ENCODE data around the gene SMCO2.

SMCO2 gene

GRCh38 chr12:27451036-27451825 lies 4.7 kb downstream of the SMCO2 start:
- DNase-seq (ENCODE audit: insufficient read length, low spot score), result no peak
- FAIRE-seq, result no peak

- no peak for DNase-seq (ENCODE audit: insufficient read length, low spot score)
- no peak for FAIRE-seq
Observed at GRCh38 chr12:27453421-27453820, 6.9 kb downstream of the SMCO2 start.

DNA sequence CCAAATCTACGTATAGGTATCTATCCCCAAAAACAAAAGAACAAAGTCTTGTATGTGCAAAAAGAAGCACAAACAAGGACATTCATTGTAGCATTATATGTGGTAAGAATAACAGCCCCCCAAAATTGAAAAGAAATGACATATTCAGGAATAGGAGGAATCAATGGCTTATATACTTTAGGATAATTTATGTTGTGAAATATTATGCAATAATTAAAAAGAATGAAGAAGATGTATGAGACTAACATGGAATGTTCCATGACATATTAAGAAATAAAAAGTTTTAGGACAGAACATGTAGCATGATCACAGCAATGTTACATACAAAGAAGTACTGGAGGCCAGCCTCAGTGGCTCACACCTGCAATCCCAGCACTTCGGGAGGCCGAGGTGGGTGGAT lies 9.1 kb downstream of the SMCO2 start:
- DNase-seq (ENCODE audit: insufficient read length, low spot score) (no peak), FAIRE-seq (no peak)

DNA sequence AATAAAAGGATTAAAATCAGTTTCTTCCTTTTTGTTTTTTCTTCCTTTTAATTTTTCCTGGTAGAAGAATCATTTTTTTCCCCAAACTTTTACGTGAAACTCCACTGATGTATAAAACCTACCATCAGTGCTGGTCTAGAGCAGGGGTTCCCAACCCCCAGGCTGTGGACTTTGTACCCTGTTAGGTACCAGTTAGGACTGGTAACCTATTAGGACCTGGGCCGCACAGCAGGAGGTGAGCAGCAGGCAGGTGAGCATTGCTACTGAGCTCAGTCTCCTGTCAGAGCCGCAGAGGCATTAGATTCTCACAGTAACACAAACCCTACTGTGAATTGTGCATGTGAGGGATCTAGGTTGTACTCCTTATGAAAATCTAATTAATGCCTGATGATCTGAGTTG lies 10.1 kb downstream of the SMCO2 start:
- FAIRE-seq, result no peak
- no peak for DNase-seq (ENCODE audit: insufficient read length, low spot score)

DNA sequence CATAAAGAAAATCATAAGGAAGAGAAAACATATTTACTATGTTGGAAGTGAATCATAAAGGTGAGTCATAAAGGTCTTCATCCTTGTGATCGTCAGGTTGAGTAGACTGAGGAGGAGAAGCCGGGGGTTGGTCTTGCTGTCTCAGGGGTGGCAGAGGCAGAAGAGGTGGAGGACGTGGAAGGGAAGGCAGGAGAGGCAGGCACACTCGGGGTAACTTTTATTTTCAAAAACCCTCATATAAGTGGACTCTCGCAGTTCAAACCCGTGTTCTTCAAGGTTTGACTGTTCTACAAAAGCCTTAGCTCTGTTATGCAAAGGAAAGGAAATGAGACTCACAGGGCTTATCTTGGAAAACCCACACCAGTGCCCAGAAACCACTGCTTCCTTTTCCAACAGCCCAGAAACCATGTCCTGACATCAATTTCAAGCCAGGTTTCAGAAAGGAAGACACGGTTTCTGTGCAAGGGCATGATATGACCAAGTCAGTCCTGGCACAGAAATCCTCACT lies 14.0 kb downstream of the SMCO2 start:
- FAIRE-seq, result peak; percentile 39
- no peak for DNase-seq (ENCODE audit: insufficient read length, low spot score)

DNA sequence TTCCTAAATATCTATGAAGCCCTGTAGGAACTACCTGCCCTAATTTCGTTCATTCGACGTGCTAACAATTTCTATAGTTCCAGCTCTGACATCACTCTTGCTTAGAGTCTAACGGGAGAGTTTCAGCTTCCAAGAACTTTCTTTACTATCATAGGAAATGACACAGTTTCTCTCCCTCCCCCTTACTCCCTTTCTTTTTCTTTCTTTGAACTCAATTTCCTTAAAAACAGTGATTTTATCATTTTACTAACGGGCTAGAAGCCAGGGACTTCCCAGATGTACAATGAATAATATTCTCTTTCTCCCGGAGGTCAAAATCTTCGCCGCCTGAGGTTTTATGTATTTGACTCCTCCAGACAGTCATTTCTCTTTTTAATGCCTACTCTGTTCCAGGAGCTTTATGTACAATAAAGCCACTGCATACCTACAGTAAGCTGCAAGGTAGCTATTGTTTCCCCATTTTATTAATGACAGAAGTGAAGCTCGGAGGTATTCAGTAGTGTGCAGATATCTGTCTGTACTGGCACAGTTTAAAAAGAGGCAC lies 15.7 kb downstream of the SMCO2 start:
- FAIRE-seq (no peak), DNase-seq (ENCODE audit: insufficient read length, low spot score) (no peak)

- FAIRE-seq, result no peak
- no peak for DNase-seq (ENCODE audit: insufficient read length, low spot score)
Observed at GRCh38 chr12:27462851-27463250, 16.3 kb downstream of the SMCO2 start.

DNA sequence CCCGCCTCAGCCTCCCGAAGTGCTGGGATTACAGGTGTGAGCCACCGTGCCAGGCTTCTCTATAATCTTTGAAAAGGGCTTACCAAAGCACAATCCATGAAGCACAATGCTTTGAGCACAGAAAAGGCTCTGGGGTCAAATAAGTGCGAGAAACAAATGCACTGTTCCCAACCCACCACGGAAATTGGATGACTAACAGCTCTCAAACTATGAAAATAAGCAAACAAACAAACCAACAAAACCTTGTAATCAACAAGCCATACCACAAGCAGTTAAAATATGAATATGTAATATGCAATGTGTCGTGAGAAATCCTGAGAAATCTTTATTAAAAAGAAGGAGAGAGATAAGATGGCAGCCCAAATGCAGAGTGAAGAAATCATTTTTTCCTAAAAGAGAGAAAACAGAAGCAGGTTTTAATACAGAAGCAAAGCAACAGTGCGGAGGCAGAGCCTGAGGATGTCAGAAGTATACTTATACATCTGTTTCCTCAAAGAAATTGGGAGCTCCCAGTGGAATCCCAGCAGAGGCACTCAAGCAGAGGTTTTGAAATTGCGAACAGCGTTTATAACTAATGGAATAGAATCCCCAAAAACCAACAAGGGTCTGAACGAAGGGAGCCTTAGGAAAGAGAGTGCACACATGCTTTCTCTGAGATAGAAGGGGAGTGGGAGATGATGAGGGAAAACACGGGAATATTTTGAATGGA lies 17.1 kb downstream of the SMCO2 start:
- no peak for DNase-seq (ENCODE audit: insufficient read length, low spot score)
- FAIRE-seq, result no peak

DNA sequence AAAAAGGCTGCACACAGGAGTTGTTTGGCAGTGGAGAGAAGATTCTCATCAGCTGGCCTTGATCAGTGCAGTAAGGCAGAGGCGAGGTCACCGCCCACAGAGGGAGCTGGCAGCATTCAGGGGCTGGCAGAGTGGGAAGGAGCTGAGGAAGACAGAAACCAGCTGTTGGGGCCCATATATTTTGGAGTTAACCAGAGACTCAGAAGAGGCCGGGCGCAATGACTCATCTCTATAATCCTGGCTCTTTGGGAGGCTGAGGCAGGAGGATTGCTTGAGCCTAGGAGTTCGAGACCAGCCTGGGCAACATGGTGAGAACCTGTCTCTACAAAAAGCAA lies 17.7 kb downstream of the SMCO2 start:
- FAIRE-seq (no peak), DNase-seq (ENCODE audit: insufficient read length, low spot score) (no peak)

DNA sequence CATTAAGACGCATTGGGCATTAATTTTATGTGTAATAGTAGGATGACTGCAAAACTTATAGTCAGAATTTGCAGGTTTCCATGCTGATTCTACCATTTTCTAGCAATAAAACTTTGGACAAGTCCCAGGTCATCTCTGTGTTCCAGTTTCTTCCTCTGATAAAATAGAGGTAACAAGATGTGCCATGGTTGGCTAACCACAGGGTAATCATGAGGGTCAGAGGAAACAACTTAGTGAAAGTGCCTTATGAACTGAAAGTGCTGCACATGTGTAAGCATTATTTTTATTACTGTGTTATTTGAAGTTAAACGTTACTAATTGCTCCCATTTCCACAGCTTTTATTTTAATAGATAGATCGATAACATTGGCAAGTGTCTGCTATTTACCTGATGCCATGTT lies 21.1 kb downstream of the SMCO2 start:
- DNase-seq (ENCODE audit: insufficient read length, low spot score) (peak; percentile 6), FAIRE-seq (no peak)

DNA sequence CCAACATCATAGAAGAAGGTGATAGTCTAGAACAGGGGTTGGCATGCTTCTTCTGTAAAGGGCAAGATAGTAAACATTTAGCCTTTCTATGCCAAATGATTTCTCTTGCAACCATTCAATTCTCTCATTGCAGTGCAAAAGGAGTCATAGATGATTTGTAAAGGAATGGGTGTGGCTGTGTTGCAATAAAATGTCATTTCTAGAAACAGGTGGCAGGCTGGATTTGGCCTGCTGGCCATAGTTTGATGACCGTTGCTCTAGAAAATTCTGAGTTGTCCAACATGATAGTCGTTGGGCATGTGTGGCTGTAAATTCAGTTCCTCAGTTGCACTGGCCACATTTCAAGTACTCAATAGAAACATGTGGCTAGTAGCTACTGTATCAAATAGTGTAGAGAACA lies 21.7 kb downstream of the SMCO2 start:
- FAIRE-seq, result no peak
- DNase-seq (ENCODE audit: insufficient read length, low spot score), result no peak

- DNase-seq (ENCODE audit: insufficient read length, low spot score) (no peak), FAIRE-seq (no peak)
Observed at GRCh38 chr12:27469176-27469736, 22.7 kb downstream of the SMCO2 start.

- FAIRE-seq (no peak), DNase-seq (ENCODE audit: insufficient read length, low spot score) (no peak)
Observed at GRCh38 chr12:27472604-27473003, 26.1 kb downstream of the SMCO2 start.

DNA sequence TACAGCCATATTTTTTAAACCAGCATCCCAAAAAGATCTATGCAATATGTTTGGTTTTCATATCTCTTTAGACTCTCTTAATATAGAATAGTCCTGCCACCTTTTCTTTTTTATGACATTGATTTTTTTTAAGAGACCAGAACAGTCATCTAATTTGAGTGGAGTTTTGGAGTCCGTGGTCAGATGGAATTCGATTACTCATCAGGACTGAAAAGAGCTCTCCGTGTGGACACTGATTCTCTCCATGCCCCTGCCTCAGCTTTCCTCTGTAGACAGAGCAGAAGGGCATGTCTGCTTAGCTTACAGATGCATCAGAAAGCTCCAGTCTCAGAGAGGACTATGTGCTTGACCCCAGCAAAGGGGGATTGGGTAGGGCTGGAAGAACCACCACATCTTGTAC lies 27.8 kb downstream of the SMCO2 start:
- FAIRE-seq, result no peak
- DNase-seq (ENCODE audit: insufficient read length, low spot score), result no peak

DNA sequence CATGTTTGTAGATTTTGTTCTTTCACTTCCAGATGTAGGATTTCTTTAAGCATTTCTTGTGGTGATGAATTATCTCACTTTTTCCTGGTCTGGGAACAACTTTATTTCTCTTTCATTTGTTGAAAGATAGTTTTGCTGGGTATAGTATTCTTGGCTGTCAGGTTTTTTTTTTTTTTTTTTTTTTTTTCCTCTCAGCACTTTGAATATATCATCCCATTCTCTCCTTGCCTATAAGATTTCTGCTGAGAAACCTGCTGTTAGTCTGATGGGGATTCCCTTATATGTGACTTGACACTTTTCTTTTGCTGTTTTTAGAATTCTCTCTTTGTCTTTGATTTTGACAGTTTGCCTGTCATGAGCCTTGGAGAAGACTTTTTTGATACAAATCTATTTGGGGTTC lies 30.5 kb downstream of the SMCO2 start:
- DNase-seq (ENCODE audit: insufficient read length, low spot score), result no peak
- no peak for FAIRE-seq

DNA sequence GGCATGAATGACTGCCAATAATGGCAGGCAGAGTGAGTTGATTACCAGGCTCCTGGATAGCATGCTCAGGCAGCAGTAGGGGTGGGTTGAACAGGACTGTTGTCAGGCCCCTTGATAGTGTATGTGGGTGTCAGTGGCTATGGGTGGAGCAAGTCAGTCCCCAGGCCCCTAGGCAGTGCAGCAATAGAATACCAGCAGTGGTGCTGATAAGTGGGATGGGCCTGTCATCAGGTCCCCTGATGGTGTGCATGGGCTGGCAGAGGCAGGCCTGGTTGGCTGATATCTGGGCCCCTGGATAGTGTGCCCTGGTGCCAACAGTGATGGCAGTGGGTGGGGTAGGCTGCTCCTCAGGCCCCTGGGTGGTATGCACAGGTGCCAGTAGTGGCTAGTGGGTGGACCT lies 32.4 kb downstream of the SMCO2 start:
- FAIRE-seq (no peak), DNase-seq (ENCODE audit: insufficient read length, low spot score) (no peak)

DNA sequence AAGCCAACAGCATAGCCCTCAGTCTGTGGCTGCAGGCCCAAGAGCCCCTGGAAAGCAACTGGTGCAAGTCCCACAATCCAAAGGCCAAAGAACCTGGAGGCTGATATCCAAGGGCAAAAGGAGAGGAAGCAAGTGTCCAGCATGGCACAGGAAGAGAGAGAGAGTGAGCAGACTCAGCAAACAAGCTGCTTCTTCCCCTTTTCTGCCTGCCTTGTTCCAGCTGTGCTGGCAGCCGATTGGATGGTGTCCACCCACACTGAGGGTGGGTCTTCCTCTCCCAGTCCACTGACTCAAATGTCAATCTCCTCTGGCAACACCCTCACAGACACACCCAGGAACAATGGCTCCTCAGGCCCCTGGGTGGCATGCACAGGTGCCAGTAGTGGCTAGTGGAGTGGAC lies 33.5 kb downstream of the SMCO2 start:
- DNase-seq (ENCODE audit: insufficient read length, low spot score) (no peak), FAIRE-seq (no peak)

DNA sequence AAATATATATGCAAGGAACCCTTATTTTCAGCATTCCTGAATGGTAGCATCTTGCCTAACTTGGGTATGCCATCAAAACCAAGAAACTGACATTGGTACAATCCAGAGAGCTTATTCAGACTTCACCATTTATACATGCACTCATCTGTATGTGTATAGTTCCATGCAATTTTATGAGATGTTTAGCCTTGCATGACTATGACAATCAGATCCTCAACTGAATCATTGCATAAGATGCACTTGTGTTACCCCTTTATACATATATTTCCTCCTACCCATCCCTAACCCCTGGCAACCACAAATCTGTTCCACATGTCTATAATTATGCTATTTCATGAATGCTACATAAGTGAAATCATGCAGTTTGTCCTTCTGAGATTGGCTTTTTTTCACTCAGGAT lies 40.4 kb downstream of the SMCO2 start:
- DNase-seq (ENCODE audit: insufficient read length, low spot score) (no peak), FAIRE-seq (no peak)

GRCh38 chr12:27488479-27488878 lies 41.9 kb downstream of the SMCO2 start:
- FAIRE-seq (peak; percentile 31), DNase-seq (ENCODE audit: insufficient read length, low spot score) (no peak)

DNA sequence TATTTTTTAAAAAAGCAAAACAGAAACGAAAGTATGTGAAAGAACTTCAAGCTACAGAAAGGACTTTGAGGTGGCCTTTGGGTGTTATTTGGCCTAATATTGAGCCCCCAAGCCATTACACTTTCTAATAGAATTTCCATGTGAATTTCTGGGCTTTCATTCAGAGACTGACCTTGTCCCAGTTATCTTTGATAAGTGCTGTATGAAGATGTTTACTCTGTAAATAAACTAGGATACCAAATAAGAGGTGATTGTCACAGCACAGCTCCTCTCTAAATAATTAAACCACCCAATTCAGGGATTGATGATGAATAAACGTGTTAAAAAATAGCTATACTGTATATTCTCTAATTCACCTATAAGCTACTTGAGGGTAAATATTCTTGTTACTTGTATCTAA lies 44.7 kb downstream of the SMCO2 start:
- DNase-seq (ENCODE audit: insufficient read length, low spot score) (no peak), FAIRE-seq (no peak)

DNA sequence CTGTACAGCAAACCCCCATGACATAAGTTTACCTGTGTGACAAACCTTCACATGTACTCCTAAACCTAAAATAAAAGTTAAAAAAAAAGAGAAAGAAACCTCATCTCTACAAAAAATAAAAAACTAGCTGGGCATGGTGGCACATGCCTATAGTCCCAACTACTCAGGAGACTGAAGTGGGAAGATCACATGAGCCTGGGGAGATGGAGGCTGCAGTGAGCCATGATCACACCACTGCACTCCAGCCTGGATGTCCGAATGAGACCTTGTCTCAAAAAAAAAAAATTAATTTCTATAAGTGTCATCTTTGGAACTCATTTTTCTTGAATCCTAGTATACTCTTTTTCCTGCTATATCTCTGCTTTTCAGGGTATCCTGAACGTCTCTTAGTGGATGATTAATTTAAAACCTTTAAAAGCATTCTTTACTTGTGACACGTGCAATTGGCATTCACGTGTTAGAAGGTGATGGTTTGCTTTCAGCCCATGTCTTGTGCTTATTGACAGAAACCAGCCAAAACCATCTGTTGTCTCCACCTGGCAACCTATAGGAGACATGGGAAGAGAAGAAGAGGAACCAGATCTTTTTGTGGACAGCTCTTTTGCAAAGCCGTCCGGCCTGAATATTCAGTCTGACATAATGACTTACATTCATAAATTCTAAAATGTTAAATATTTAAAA lies 46.9 kb downstream of the SMCO2 start:
- no peak for DNase-seq (ENCODE audit: insufficient read length, low spot score)
- FAIRE-seq, result no peak
